NCI-H2196 treated with DMSO at 0.1 percent for 48 hours (cell line): ENCODE results near the gene RBFOX2.
"Not testable (repeated sequence)": the region's sequence is repeated elsewhere in the genome, so short reads cannot be mapped to it uniquely, and the experiment has no call there.

Experiments
- DNase-seq: peaks from one replicate; lab custom pipeline; 2025; ENCODE audit not compliant: unreplicated experiment; lab: John Stamatoyannopoulos, UW

RBFOX2 gene

DNA sequence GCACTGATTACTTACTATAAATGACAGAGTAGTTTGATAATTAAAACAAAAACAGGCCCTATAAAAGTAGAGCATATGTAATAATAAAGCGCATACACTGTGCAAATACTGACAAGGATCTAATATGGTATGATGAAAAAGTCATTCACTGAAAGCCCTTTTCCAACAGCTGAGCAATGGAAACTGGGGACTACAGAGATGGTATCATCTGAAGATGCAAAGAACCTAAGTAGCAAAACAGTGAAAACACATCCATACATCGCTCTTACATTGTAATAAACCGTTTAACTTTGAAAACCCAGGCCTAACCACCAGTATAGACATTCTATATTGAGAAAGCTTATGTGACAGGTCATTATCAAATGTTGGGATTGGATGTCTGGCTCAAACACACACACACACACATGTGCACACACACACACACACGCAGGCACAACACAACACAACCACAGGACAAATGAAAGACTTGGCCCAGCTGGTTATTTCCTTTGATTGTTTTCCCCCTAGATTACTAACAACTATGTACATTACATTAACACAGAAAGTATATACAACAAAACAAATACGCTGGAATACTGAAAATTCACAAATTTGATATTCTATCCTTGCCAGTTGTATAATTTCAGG is 191.4 kb downstream of the RBFOX2 start:
- DNase-seq, result no peak

DNA sequence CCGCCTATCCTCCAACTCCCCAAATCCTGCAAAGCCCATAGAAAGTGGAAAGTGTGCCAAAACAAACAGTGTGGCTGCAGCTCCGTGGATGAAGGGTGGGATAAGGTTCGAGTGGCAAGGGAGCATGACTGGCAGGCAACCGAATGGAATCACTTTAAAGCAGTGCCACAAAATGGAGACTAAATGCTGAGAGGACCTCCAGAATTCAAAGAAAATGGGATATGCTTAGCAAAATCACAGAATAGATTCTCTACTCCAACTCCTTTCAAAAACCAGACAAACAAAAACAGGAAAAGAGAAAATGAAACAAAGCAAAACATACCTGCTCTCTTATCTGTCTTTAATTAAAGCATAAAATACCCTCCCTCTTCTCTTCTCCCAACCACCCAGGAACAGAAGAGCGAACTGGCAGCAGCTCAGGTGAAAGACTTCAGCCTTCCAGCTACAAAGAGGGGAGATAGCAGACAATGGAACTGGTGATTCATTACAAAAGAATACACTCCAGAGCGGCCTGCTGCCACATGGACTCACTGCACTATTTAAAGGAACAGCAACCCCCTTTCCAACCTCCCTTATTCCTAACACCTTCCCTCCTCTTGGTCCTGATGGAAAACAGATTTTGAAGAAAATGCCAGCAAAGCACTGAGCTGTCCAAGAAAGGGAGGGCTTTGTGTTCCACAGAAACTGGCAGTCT is 192.5 kb downstream of the RBFOX2 start:
- DNase-seq, result peak; percentile 46

DNA sequence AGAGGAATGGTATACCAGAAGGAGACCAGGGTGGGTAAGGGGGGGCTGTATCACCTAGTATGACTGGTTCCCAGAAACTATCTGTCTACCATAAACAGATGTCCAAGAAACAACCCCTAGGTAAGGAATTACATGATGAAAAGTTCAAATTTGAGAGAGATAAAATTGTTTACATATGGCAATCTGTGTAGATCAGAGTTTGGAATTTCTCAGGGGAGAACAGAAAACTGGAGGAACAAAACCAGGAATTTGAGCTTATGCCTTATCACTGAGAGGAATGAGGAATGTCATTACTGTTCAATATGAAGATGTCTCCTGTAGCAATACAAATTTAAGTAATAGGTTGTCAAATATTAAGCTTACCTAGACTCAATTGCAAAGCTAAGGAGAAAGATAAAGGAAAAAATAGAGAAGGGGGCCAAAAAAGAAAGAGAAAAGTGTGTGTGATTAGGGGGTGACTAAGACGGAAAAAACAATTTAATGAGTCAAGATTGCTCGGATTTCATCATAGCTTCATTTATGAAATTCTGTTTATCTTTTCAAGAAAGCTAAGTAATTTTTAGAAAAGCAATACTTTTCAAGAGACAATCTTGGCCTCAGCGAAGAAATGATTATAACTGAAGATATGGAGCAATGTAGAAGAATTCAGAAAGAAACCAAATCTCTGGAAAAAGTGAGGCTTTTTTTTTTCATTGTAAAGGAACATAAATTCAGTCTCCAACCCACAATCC is 193.2 kb downstream of the RBFOX2 start:
- no peak for DNase-seq

DNA sequence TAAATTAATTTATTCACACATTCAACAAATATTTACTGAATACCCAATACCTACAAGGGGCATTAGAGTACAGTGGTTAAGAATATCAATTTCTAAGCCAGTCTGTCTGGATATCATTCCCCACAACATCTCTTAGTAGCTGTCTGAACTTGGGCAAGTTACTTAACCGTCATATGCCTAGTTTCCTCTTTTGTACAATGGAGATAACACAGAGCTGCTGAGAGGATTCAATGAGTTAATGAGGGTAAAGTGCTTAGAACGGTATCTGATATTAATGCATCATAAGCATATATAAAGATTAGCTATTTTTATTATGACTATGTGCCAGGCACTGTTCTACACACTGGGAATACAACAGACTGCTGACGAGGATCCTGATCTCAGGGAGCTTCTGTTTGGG is 194.6 kb downstream of the RBFOX2 start:
- no peak for DNase-seq

DNA sequence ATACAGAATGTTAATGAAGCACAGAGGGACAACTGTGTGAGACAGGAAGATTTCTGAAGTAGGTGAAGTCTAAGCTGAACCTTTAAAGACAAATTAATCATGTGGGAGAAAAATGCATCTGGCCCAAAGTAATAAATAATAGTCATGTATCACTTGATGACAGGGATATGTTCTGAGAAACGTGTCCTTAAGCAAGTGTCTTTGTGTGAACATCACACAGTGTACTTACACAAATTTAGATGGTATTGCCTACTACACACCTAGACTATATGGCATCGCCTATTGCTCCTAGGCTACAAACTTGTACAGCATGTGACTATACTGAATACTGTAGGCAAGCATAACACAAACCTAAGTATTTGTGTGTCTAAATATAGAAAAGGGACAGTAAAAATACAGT is 198.3 kb downstream of the RBFOX2 start:
- no peak for DNase-seq

DNA sequence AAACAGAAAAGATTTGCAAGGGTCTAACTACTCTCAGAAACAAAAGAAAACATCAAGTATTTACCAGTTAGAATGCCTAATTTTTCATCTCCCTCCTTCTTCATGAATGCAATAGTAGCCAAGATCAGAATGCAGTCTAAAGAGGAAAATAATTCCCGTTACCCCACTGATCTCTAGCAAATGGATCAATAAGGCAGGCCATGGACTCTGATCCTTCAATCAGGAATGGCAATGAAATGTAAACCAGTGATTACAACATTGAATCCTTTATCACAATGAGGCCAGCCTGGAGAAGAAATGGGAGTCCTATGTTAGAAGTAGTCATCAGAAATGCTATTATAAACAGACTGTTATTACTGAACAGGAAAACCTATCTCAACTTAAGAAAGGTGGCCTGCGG is 204.4 kb downstream of the RBFOX2 start:
- no peak for DNase-seq

DNA sequence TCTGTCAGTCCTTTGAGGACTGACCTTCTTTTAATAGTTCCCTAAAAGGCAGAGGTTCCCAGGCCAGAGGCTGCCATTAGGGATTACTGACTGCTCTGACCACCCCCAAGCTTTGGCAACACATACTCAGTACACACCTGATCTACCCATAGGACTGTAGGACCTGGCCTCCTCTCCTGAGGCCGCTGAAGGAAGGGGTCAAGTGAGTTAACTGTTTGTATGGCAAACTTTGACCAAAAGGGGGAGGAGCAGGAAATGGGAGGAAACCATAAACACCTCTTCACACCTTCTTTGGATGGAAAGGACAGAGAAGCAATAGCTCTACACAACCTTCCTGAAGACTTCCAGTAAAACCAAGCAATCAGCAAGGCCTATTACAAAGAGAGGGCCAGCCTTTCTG is 207.0 kb downstream of the RBFOX2 start:
- DNase-seq, result no peak

DNA sequence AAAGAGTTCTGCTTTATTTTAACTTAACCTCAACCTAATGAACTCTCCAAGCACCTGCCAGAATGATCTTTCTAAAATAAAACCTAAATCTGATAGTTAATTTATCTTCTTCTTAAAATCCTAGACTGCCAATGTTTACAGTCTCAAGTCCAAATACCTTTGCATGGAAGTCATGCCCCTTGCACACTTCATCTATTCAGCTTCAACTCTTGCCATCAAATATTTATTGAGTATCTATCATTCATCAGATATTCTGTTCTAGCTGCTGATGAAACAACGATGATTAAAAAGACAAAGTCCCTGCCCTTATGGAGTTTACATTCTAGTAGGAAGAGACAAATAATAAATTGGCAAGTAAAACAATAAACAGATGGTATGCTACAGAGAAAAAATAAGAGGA is 209.2 kb downstream of the RBFOX2 start:
- DNase-seq, result no peak

DNA sequence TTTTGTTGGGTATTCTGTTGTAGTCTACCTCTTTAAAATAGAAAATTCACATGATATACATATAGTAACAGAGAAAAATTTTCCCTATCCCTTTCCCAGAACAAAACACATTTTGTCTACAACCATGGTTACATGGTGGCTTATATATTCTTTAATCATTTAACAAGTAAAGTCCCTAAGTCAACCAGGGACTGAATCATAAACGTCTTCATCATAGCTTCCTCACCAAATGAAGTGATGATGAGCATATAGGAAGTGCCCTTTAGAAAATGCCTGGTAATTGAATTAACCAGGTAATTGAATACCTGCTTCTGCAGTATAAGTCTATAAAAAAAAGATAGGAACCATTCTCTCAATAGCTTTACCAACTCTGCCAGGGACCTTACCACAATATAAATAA is 209.7 kb downstream of the RBFOX2 start:
- DNase-seq, result no peak

DNA sequence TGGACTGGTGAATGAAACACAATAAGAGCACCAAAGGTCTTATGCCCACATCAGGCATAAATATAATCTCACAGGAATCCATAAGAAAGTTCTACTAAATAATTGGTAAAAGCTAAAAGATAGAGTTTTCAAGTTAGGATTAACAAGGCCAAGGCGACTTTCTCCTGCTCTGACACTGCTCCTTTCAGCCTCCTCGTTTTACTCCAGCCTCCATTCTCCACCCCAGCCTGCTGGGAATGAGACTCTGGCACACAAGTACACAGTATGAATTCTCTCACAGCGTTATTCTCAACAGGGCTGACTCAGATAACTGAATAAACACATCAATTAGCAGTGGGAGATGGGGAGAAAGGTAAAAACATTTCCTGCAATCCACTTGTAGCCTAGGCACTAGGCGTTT is 216.0 kb downstream of the RBFOX2 start:
- DNase-seq, result no peak

DNA sequence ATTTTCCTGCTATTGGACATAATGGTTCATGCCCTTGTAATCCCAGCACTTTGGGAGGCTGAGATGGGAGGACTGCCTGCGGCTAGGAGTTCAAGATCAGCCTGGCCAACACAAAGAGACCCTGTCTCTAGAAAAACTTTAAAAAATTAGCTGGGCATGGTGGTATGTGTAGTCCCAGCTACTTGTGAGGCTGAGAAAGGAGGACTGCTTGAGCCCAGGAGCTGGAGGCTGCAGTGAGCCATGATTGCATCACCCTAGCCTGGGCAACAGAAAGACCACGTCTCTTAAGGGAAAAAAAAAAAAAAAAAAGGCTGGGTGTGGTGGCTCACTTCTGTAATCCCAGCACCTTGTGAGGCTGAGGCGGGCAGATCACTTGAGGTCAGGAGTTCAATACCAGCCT is 217.0 kb downstream of the RBFOX2 start:
- DNase-seq, result no peak

DNA sequence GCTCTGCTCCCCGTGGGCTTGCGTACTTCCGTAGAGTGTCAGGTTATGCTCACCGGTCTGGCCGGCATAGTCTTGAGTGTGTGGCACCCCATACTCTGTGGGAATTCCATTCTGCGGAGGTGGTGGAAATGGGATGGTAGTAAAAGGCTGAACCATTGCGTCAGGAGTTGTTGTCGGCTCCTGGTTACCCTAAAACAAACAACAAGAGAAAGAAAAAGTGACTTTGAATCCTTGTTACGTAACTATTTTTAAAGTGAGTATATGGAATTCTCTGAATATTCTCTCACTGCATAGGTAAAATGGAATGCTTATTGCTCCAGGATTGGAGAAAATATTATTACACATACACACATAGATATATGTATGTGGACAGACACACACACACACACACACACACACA is 218.8 kb downstream of the RBFOX2 start:
- no peak for DNase-seq

DNA sequence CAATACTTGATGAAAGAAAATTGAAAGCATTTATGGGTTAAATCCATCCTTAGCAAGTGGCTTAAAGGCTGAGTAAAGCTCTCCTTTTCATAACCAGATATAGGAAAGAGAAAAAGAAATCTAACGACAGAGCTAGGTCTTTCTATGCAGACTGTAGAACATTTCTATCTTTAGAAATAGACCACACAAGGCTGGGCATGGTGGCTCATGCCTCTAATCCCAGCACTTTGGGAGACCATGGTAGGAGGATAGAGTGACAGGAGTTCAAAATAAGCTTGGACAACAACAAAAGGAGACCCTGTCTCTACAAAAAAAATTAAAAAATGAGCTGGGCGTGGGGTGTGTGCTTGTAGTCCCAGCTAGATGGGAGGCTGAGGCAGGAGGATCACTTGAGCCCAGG is 220.2 kb downstream of the RBFOX2 start:
- DNase-seq, result no peak

DNA sequence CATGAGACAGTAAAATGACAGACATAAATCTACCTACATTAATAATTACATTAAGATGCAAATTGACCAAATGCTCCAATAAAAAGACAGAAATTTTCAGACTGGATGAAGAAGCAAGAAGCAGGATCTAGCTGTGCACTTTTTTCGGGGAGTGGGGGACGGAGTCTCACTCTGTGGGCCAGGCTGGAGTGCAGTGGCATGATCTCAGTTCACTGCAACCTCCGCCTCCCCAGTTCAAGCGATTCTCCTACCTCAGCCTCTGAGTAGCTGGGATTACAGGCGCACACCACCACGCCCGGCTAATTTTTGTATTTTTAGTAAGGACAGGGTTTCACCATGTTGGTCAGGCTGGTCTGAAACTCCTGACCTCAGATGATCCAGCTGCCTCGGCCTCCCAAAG is 222.0 kb downstream of the RBFOX2 start:
- not testable (repeated sequence) for DNase-seq

DNA sequence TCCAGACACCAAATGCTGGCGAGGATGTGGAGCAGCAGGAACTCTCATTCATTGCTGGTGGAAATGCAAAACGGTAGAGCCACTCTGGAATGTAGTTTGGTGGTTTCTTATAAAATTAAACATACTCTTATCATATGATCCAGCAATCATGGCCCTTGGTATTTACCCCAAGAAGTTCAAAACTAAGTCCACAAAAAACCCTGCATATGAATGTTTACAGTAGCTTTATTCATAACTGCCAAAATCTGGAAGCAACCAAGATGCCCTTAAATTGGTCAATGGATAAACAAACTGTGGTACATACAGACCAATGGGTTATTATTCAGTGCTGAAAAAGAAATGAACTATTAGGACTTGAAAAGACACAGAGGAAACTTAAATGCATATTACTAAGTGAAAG is 223.2 kb downstream of the RBFOX2 start:
- no peak for DNase-seq

DNA sequence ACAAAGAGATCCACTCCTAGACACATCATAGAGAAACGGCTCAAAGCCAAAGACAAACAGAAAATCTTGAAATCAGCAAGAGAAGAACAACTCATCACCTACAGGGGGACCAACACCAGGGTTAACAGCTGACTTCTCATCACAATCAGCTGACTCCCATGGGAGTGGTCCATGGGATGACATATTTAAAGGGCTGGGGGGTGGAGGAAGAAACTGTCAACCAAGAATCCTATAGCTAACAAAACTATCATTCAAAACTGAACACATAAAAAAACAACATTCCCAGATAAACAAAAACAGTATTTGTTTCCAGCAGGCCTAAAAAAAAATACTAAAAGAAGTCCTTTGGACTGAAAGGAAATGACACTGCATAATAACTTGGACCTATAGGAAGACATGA is 224.2 kb downstream of the RBFOX2 start:
- DNase-seq, result no peak

DNA sequence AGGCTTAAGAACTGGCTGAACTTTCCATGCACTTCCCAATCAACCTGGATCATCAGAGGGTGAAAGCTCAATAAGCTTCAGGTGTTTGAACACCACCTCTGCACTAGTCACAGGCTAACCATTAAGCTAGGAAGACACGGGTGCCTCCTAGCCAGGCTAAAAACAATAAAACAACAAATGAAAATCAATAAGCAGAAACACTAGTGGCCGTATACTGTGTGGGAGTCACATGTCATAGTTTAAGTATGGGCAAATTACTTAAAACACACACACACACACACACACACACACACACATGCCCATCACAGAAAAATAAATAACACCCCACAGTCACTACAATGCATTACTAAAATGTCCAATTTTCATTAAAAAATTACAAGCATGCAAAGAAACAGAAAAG is 225.7 kb downstream of the RBFOX2 start:
- DNase-seq, result no peak

DNA sequence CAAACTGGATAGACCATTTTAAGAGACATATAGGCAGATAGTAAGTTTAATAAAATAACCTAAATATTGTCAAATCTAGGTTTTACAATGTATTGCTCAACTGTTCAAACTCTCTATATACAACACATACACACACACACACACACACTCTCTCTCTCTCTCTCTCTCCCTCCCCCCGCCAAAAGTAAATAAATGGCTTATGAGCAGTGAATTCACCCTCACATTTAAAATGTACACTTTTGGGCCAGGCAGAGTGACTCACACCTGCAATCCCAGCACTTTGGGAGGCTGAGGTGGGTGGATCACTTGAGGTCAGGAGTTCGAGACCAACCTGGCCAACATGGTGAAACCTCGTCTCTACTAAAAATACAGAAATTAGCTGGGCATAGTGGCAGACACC is 227.3 kb downstream of the RBFOX2 start:
- DNase-seq, result not testable (repeated sequence)

DNA sequence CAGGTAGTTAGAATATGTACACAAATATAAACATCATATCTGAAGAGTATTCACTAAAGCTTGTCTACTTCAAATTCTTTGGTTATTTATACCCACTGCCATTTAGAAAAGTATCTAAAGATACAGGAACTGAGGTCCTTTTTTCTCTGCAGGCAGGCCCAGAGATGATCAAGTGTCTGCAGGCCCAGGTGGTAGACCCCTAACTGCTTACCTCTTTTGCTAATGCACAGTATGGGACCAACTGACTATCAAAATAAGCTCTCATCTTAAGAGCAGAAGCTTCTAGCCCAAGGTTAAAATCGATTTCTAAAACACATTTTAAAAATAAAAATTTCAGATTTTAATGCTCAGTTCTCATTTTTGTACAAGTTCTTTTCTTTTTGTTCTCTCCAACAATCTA is 229.5 kb downstream of the RBFOX2 start:
- DNase-seq, result no peak

DNA sequence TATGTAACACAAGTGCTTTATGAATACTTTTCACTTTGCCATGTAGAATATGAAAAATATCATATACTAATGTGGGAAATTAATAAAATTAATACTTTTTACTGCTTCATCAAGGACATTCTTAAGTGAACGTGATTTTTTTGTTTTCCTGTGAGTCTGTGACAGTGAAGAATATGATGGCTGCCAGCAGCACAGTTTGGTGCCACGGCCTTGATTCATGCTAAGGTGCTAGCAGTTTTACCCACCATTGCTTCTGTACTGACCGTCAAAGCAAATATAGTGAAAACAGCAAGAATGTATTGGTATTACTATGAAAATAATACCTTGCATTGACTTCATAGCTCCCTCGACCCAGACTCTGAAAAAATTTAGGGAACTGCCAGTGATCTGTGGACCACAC is 231.2 kb downstream of the RBFOX2 start:
- no peak for DNase-seq

DNA sequence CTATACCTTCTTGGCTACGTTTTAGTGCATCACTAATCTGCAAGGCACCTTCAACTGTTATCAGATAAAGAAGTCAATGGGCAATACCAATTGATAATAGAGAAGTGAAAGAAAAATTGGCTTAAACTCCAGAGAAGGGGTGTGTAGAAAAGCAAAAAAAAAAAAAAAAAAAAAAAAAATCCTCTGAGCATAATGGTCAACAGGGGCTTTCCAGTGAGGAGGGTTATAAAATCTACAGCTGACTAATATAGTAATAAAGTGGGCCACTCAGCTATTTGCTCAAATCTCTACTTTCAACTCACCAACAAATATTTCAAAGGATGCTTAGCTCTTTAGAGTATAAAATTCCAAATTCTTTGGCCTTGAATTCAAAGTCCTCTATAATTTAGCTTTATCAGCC is 233.1 kb downstream of the RBFOX2 start:
- DNase-seq, result no peak

DNA sequence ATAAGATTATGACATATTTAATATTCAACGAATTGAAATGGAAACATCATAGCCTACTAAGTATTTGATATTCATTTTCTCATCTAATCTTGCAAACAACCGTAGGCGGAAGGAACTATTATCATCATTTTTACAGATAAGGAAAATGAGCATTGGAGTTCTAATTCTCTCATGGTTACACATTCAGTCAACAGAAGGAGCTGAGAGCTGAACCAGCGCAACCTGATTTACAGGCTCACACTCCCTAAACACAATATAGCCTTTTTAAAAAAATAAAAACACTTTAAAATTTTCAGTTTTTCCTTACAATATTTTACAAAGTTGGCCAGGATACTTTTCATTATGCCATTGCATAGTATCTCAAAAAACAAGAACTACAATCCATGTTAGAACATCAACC is 236.1 kb downstream of the RBFOX2 start:
- no peak for DNase-seq
